ENCODE results near the gene STRAP.

- no peak for TF ChIP-seq CTCF (conservative IDR thresholded peaks at IDR 0.05; ENCODE audit: low read length)
- no peak for TF ChIP-seq EZH2phosphoT487 (IDR thresholded peaks at IDR 0.05; ENCODE audit: borderline replicate concordance, low read depth, low read length)
Observed at GRCh38 chr12:15868186-15868585, 14.0 kb upstream of the STRAP start.

All from OCI-LY7 (cell line).